HG02981 (cell line): ENCODE measurements around the gene PPT2.
"Not testable (repeated sequence)": the region's sequence is repeated elsewhere in the genome, so short reads cannot be mapped to it uniquely, and the experiment has no call there.

Experiments used
- ATAC-seq: cut with Tn5 transposase; IDR thresholded peaks from one replicate; pipeline ENCODE4 v1.9.1; 2021; ENCODE audit warnings: mild to moderate bottlenecking, moderate library complexity; ENCODE audit not compliant: unreplicated experiment

Gene PPT2

DNA sequence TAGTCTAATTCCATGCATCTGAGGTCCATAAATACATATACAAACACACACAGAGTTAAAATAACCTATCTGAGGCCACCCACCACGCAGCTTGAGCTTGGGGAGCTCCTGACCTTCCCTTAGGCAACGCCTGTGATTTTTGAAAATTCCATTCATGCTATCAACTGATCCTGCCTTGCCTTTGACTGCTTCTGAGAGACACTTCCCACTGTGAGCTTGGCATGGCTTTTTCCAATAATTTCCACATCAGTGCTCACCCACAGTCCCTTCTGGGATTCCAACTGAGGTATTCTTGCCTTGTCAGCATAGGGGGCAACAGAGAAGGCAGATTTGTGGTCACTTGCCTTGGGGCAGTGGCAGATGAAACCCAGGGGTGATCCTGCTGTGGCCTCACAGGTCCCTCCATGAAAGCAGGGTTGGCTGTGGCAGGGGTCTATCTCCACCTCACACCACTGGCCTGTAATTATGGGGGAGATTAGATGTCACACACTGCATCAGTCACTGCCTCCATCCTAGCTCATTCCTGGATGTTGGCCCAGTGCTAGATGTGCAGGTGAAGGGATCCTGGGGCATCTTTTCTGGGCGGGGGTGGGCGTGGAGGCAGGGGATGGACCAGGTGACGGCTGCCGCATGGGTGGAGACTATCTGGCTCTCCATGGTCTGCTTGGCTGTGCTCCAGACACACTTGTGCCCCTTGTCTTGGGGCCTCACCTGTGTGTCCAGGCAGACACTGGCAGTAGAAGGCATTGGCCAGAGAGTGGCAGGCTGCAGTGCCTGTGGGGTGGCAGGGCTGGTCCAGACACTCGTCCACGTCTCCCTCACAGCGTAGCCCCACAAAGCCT, 49.7 kb downstream of the PPT2 start:
- no peak for ATAC-seq

DNA sequence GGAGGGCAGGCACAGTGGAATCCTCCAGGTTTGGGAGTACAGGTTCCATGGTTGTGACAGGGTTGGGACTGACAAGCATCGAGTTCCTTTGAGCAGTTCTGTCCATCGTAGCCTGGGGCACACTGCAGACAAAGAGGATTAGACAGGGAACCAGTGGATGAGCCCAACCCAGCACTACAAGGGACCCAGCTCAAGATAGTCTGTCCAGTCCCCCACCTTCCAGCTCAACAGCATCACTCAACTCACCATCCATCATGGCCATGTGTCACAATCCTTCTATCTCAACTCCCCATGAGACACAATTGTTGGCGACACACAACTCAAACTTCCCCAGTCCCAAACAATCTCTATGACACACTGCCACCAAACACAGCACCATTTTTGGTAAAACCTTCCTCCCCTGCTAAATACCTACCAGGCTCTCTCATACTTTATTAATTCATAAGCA, 50.4 kb downstream of the PPT2 start:
- ATAC-seq: no peak

DNA sequence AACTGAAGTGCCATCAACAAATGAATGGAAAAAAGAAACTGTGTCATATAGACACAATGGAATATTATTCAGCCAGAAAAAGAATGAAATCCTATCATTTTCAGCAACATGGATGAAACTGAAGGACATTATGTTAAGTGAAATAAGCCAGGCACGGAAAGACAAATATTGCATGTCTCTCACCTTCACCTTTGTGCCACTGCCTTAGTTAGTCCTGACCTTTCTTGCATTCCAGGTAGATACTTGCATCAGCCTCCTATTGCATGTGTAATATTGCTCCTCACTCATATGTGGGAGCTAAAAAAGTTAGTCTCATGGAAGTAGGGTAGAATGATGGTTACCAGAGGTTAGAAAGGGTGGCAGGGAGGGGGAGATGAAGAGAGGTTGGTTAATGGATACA, 55.1 kb downstream of the PPT2 start:
- no peak for ATAC-seq

DNA sequence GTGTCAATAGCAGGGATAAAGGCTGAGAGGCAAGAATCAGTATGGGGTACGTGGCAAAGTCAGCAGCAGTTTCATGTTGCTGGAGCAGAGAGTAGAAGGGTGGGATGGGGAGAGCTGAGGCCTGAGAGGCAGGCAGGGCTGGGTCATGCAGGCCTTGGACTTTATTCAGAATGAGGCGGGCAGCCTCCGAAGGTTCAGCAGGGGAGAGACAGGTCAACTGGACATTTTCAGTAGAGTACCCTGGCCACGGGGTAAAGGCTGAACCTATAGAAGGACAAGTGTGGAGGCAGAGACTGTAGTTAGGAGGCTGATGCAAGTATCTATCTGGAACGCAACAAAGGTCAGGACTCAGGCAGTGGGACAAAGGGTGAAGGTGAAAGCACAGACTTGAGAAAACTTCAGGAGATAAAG, 56.3 kb downstream of the PPT2 start:
- no peak for ATAC-seq

DNA sequence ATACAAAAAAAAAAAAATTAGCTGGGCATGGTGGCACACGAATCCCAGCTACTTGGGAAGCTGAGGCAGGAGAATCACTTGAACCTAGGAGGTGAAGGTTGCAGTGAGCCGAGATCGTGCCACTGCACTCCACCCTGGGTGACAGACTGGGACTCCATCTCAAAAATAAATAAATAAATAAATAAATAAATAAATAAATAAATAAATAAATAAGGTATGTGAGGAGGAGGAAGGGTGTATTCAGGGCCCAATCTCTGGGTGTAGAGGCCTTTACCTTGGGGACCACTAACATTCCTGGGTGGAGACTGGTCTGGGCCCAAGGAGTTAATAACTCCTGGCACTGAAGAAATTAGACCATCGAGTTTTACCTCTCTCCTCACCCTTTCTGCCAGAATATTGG, 57.5 kb downstream of the PPT2 start:
- ATAC-seq: not testable (repeated sequence)

GRCh38 chr6:32212076-32212760, 58.3 kb downstream of the PPT2 start:
- no peak for ATAC-seq
